ENCODE data around the gene ANO6. TPM values are rescaled to one million over a fixed set of nuclear protein-coding genes. Genes with fewer than 3 reads are reported as not detected.

The ANO6 gene
- total RNA-seq, 1 experiment from 2014 or later: 46.8 TPM

- TF ChIP-seq STAT6 (CRISPR knock-in tag; conservative IDR thresholded peaks at IDR 0.05; ENCODE audit: low read depth) (no peak), MAX (CRISPR knock-in tag; IDR thresholded peaks at IDR 0.05) (no peak), KAT7 (CRISPR knock-in tag; IDR thresholded peaks at IDR 0.05; ENCODE audit: borderline replicate concordance) (no peak), EMX1 (CRISPR knock-in tag; IDR thresholded peaks at IDR 0.05) (no peak), USF2 (CRISPR knock-in tag; IDR thresholded peaks at IDR 0.05) (no peak), MLX (CRISPR knock-in tag; IDR thresholded peaks at IDR 0.05) (no peak), FOXK1 (CRISPR knock-in tag; IDR thresholded peaks at IDR 0.05) (no peak)
Measured at GRCh38 chr12:45246236-45246635, 30.3 kb downstream of the ANO6 start (continued).

- H3K36me3 Mint-ChIP-seq: 0 out of 2 replicates have a peak, but pooled peaks cover 4% of the 10 kb centered on the region
- DNase-seq (ENCODE audit: low spot score) (no peak), ATAC-seq (no peak)
- ChIA-PET CTCF (no interaction called here), POLR2A (no interaction called here)
- H3K27ac Mint-ChIP-seq: no peak overlapping the region; the same call in 1 of the 2 replicates
- no peak overlapping the region for H3K4me3 Mint-ChIP-seq
- no peaks in the 10 kb centered on the region for H3K27me3 Mint-ChIP-seq (ENCODE audit: low read depth)
- peaks cover 51% of the 10 kb centered on the region for H3K4me1 Mint-ChIP-seq
- H3K9me3 Mint-ChIP-seq: peaks cover 3% of the 10 kb centered on the region; the same call in 1 of the 2 replicates
- no peak for TF ChIP-seq ZNF121 (CRISPR knock-in tag; IDR thresholded peaks at IDR 0.05)
- TF ChIP-seq ZNF532 (CRISPR knock-in tag; IDR thresholded peaks at IDR 0.05; ENCODE audit: borderline replicate concordance): no peak
- TF ChIP-seq TEAD1 (CRISPR knock-in tag; IDR thresholded peaks at IDR 0.05): no peak
- TF ChIP-seq MAX (CRISPR knock-in tag; IDR thresholded peaks at IDR 0.05): no peak
- TF ChIP-seq ELF4 (CRISPR knock-in tag; IDR thresholded peaks at IDR 0.05; ENCODE audit: low read depth): no peak
- TF ChIP-seq PRRX2 (CRISPR knock-in tag; IDR thresholded peaks at IDR 0.05): no peak
- no peak for TF ChIP-seq NFYB (CRISPR knock-in tag; conservative IDR thresholded peaks at IDR 0.05; ENCODE audit: low read depth)
- no peak for TF ChIP-seq FOXK1 (CRISPR knock-in tag; IDR thresholded peaks at IDR 0.05)
- TF ChIP-seq NR3C1 (CRISPR knock-in tag; conservative IDR thresholded peaks at IDR 0.05; ENCODE audit: low read depth): no peak
- no peak for TF ChIP-seq ZNF396 (CRISPR knock-in tag; IDR thresholded peaks at IDR 0.05; ENCODE audit: borderline replicate concordance)
- TF ChIP-seq JAZF1 (CRISPR knock-in tag; IDR thresholded peaks at IDR 0.05): no peak
- TF ChIP-seq ESRRA (CRISPR knock-in tag; IDR thresholded peaks at IDR 0.05; ENCODE audit: borderline replicate concordance): no peak
- TF ChIP-seq ZNF138 (CRISPR knock-in tag; conservative IDR thresholded peaks at IDR 0.05): no peak
- TF ChIP-seq PRDM15 (CRISPR knock-in tag; IDR thresholded peaks at IDR 0.05): no peak
- TF ChIP-seq ERG (CRISPR knock-in tag; IDR thresholded peaks at IDR 0.05): no peak
- no peak for TF ChIP-seq TCF7 (CRISPR knock-in tag; IDR thresholded peaks at IDR 0.05; ENCODE audit: low read depth)
Measured at GRCh38 chr12:45247589-45247988, 31.7 kb downstream of the ANO6 start.

Data from WTC11 (cell line).